Stomach (tissue), 9 donors: ENCODE results near the gene REEP6. TPM values are rescaled to one million over a fixed set of nuclear protein-coding genes. Genes with fewer than 3 reads are reported as not detected.
A peak's percentile ranks its signal among the peaks of the same experiment; 100 is the strongest.

Experiments used
- DNase-seq, 2 donors: peaks; one replicate each; pipeline versions ENCODE4 v3.0.0 to v3.0.0-alpha.2; 2013 to 2019
- H3K27ac ChIP-seq, 5 donors: fragments of 200-600 bp in 4 of 5; sonication (generic) in 4 of 5; one replicate each; pipeline ENCODE4 v1.5.1; 2013 to 2019; ENCODE audit warnings: mild to moderate bottlenecking in 1 of 5, moderate library complexity in 1 of 5
- H3K27me3 ChIP-seq, 3 donors: fragments of 200-600 bp; sonication (generic); one replicate each; pipeline ENCODE4 v1.5.1; 2017 to 2019; ENCODE audit warnings: mixed run types in 1 of 3
- H3K36me3 ChIP-seq, 4 donors: fragments of 200-600 bp; sonication (generic); 1 replicate in 3 of 4; 2 replicates in 1 of 4; pipeline ENCODE4 v1.5.1; 2016 to 2019
- H3K4me1 ChIP-seq, 4 donors: fragments of 200-600 bp; sonication (generic); one replicate each; pipeline ENCODE4 v1.5.1; 2016 to 2019
- H3K4me3 ChIP-seq, 4 donors: fragments of 200-600 bp; sonication (generic) in 3 of 4; one replicate each; pipeline ENCODE4 v1.5.1; 2016 to 2019; ENCODE audit warnings: mild to moderate bottlenecking in 1 of 4
- H3K9me3 ChIP-seq, 4 donors: fragments of 200-600 bp; sonication (generic); one replicate each; pipeline ENCODE4 v1.5.1; 2016 to 2019
- CTCF ChIP-seq, 7 experiments: fragments of 450-650 bp in 4 of 7; fragments of 200-600 bp in 3 of 7; sonication (generic) in 3 of 7; IDR thresholded peaks; one replicate each; pipeline ENCODE4 v1.5.1; 2016 to 2019; ENCODE audit warnings: antibody characterized with exemption in 7 of 7, control low read depth in 2 of 7, mild to moderate bottlenecking in 1 of 7
- EP300 ChIP-seq: sonication (generic); formaldehyde crosslinking; IDR thresholded peaks from one replicate; pipeline ENCODE4 v1.6.1; 2017; ENCODE audit warnings: antibody characterized with exemption
- POLR2A ChIP-seq, 4 donors: fragments of 450-650 bp; IDR thresholded peaks; one replicate each; pipeline ENCODE4 v1.6.1; 2016; ENCODE audit warnings: antibody characterized with exemption in 4 of 4, control low read depth in 2 of 4, mild to moderate bottlenecking in 1 of 4, moderate library complexity in 1 of 4
- POLR2AphosphoS5 ChIP-seq, 3 donors: sonication (generic); formaldehyde crosslinking; IDR thresholded peaks; one replicate each; pipeline ENCODE4 v1.6.1; 2016; ENCODE audit warnings: antibody characterized with exemption in 3 of 3
- whole genome bisulfite sequencing, 5 donors: extraction: QIAGEN DNeasy Blood & Tissue Kit in 3 of 5; methylation state at CpG; one replicate each; pipeline versions ENCODE4 v1.1.5 to v1.1.7; 2013 to 2018; 5-methylcytosine and 5-hydroxymethylcytosine counted together
- intact Hi-C: fragments of 100-400 bp; cut with DNase I; formaldehyde crosslinking; loops from one replicate; pipeline ENCODE4 v1.15.1; 2023; ENCODE audit warnings: low total_unique reads
- polyA plus RNA-seq, 3 donors: library from polyadenylated mRNA; stranded (reverse); fragments of 200-250 nt; gene quantifications; one replicate each; pipeline ENCODE4 v1.2.3, GENCODE V29; 2013
- total RNA-seq, 5 donors: library from RNA; depleted of rRNA; stranded (reverse); fragments of >200 nt; gene quantifications; one replicate each; pipeline versions ENCODE4 v1.1.0 to v1.2.3, GENCODE V29; 2014 to 2016
- donor health status: healthy with polysubstance abuse.
- donor health status: Bipolar disorder and iron deficiency.
- donor health status: healthy.

REEP6 gene
- total and polyA plus RNA-seq, 8 donors = 3.5 to 24.3 (median 6.1) TPM; not detected in 3

- Histone ChIP-seq H3K4me3 (peak within 1 kb of the TSS in 1 of 4 donors; percentile 9), H3K4me1 (peaks cover 32 to 61% (median 45%) of the 10 kb centered on the region in 4 donors), H3K36me3 (no peaks in the 10 kb centered on the region), H3K27ac (no peak within 1 kb of the TSS), H3K27me3 (peaks cover 62 to 98% (median 89%) of the 10 kb centered on the region in 3 donors), H3K9me3 (no peaks in the 10 kb centered on the region)
- peak in 1 of 2 donors; percentile 80 for DNase-seq
- intact Hi-C loops = no loop called here
- no peak for TF ChIP-seq POLR2AphosphoS5 (IDR thresholded peaks at IDR 0.05)
- TF ChIP-seq CTCF (IDR thresholded peaks at IDR 0.05) = no peak
- TF ChIP-seq EP300 = no peak
- TF ChIP-seq POLR2A (IDR thresholded peaks at IDR 0.05) = no peak
- 3 to 7% (median 6%) methylated on average over 20 to 74 of the region's 74 CpGs for WGBS, 5 donors
These were observed 41.2 kb upstream of the REEP6 start, which contains the start of gene APC2 for GRCh38 chr19:1449467-1450442. Gene APC2, plus strand, starts transcription at chr19:1450121. Its CDS starts 2,881 bp downstream, at chr19:1453002.

- intact Hi-C loops = no loop called here
- WGBS, 5 donors = 49 to 56% (median 54%) methylated on average over 20 to 22 of the region's 22 CpGs
- no peaks in the 10 kb centered on the region for H3K9me3 ChIP-seq
- peaks cover 26 to 61% (median 45%) of the 10 kb centered on the region in 4 donors for H3K4me1 ChIP-seq
- no peaks in the 10 kb centered on the region for H3K36me3 ChIP-seq
- no peak overlapping the region for H3K4me3 ChIP-seq
- TF ChIP-seq POLR2AphosphoS5 (IDR thresholded peaks at IDR 0.05) (no peak), CTCF (IDR thresholded peaks at IDR 0.05) (no peak), EP300 (no peak), POLR2A (IDR thresholded peaks at IDR 0.05) (no peak)
- no peak for DNase-seq
- no peak overlapping the region for H3K27ac ChIP-seq
- H3K27me3 ChIP-seq = peaks cover 56 to 100% (median 94%) of the 10 kb centered on the region in 3 donors
These were observed 39.9 kb upstream of the REEP6 start for GRCh38 chr19:1450735-1451731.

GRCh38 chr19:1451916-1452801 lies 38.8 kb upstream of the REEP6 start:
- no peaks in the 10 kb centered on the region for H3K36me3 ChIP-seq
- peaks cover 18 to 61% (median 45%) of the 10 kb centered on the region in 4 donors for H3K4me1 ChIP-seq
- 18 to 29% (median 20%) methylated on average over 25 to 39 of the region's 39 CpGs for WGBS, 5 donors
- H3K27ac ChIP-seq = no peak overlapping the region
- H3K4me3 ChIP-seq = no peak overlapping the region
- peak in 1 of 2 donors; percentile 62 for DNase-seq
- TF ChIP-seq EP300 = no peak
- no peak for TF ChIP-seq CTCF (IDR thresholded peaks at IDR 0.05)
- TF ChIP-seq POLR2A (IDR thresholded peaks at IDR 0.05) = no peak
- no peak for TF ChIP-seq POLR2AphosphoS5 (IDR thresholded peaks at IDR 0.05)
- intact Hi-C loops = no loop called here
- H3K9me3 ChIP-seq = no peaks in the 10 kb centered on the region
- peaks cover 54 to 100% (median 94%) of the 10 kb centered on the region in 3 donors for H3K27me3 ChIP-seq
